Stimulated activated CD4-positive, alpha-beta T cell treated with anti-CD3 and anti-CD28 coated beads, Interleukin-12 subunit alpha, Interleukin-12 subunit beta, amount 100 ng/mL, for 4 hours (primary cell): Measurements from ENCODE around the gene MAP2K7.

Experiments used
- DNase-seq: peaks from one replicate; pipeline ENCODE4 v3.0.0-alpha.2; 2020

MAP2K7 gene

DNA sequence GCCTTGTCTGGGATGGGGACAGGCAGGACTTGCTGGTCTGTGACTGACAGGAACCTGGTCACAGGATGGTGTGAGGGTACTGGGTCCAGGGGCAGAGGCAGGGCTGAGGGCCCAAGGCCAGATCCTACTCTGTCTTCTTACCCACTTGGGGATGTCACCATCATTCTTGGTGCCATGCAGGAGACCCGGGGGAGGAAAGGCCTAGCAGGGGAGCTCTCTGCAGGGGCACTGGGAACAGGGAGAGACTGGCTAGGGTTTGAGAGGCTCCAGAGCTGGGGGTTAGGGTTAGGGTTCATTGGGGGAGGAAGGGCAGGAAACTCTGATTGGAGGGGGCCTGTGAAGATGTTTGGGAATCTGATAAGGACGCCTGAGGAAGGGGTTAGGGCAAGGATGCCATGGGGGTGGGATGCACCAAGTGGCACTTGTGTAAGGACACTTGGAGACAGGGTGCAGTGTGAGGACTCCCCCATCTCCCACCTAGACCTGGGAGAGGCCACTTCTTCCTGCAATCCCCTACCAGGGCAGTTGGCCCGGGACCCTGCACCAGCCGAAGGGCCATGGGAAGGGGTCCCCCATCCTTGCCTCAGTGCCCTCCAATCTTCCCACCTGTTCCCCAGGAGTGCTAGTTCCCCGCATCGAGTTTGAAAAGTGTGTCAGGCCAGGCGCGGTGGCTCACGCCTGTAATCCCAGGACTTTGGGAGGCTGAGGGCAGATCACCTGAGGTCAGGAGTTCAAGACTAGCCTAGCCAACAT lies 36.4 kb upstream of the MAP2K7 start:
- DNase-seq = no peak

DNA sequence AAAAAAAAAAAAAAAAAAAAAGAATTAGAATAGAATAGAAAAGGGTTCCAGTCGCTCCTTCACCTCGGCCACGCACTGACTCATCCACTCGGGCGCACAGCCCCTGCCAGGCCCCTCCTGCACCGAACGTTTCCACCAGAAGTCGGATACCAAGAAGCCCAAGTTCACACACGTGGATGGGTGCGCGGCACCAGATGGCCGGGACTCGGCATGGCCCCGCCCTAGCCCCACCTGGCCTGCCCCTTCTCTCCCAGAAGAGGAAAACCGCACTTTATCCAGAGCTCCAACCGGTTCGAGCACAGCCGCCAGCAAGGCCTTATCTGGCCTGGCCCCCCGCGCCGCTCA lies 35.4 kb upstream of the MAP2K7 start:
- no peak for DNase-seq

DNA sequence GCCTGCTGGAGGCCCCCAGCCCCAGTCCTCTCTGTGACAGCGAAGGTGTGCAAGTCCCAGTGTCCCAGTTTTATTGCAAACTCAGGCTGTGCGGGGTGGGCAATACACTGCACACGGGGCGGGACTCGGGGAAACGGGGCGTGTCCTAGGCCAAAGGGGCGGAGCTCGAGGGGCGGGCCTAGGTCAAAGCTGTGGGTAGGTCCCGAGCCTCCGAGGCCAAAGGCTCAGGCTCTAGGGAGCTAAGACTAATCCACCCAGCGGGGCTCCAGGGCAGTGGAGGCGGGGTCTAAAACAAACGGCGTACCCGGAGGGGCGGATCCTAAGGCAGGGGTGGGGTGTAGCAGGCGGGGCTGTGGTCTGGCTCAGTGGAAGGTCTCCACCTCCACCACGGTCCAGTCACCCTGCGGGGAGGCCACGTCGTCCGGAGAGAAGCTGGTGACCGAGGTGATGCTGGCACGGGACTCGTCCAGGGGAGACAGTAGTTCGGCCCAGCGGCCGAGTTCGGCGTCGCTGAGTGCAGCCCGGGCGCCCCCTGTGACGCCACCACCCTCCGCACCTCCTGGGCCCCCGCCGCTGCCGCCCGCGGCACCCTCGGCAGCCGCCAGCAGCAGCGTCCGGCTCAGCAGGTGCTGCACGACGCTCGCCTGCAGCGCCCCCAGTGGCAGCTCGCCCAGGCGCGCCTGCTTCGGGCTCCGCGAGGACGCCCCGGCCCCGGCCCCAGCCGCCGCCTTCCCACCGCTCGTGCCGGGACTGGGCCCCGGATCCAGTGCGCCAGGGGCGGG lies 34.8 kb upstream of the MAP2K7 start:
- DNase-seq = peak; percentile 81

DNA sequence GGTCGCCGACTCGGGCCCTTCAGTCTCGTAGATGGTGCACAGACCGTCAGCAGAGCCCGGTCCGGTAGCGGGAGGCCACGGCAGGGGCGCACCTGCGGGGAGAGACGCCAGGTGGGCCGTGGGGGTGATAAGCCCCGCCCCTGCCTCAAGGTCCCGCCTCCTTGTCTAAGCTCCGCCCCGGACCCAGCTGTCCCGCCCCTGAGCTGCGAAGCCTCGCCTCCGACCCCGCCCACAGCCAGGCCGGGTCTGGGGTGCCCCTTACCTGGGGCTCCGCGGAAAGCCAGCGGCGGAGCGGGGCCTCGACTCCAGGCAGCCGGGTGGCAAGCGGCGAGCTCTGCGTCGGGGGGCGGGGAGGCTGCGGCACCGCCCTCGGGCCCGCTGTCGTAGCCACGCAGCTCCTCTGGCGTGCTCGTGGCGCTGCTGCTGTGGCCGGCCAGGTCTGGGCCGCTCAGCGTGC lies 34.2 kb upstream of the MAP2K7 start:
- DNase-seq = peak; percentile 79

DNA sequence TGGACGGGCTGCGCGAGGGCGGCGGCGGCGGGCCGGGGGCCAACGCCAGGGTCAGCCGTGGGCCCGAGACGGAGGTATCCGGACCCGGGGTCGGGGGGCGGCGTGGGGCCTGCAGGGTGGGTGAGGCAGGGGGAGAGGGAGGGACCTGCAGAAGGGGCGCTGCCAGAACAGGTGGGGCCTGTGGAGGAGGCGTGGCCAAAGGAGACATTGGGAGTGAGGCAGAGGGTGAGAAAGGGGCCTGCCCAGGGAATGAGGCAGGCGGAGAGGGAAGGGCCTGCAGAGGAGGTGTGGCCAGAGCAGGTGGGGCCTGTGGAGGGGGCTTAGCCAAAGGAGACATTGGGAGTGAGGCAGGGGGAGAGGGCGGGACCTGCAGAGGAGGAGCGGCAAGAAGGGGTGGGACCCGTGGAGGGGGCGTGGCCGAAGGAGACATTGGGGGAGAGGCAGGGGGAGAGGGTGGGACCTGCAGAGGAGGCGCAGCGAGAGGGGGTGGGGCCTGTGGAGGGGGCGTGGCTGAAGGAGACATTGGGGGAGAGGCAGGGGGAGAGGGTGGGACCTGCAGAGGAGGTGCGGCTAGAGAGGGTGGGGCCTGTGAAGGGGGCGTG lies 33.7 kb upstream of the MAP2K7 start:
- DNase-seq = peak; percentile 45

DNA sequence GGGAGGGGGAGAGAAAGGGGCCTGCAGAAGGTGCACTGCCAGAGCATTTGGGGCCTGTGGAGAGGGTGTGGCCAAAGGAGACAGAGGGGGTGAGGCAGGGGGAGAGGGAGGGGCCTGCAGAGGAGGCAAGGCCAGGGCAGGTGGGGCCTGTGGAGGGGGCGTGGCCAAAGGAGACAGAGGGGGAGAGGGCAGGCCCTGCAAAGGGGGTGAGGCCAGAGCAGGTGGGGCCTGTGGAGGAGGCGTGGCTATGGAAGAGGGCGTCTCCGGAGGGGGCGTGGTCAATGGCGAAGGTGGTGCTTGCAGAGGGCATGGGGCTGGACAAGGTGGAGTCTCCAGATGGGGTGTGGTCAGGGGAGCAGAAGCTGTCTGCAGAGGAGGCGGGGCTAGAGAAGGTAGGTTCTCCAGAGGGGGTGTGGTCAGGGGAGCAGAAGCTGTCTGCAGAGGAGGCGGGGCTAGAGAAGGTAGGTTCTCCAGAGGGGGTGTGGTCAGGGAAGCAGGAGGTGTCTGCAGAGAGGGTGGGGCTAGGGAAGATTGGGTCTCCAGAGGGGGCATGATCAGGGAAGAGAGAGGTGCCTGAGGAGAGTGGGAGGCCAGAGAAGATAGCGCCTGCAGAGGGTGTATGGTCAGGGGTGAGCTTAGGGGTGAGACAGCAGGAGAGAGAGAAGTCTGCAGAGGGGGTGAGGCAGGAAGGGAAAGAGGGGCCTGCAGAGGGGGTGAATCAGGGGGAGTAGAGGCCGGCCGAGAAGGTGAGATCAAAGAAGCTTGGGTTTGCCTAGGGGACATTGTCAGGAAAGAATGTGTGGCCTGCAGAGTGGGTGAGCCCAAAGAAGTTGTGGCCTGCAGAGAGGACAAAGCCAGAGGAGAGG lies 32.9 kb upstream of the MAP2K7 start:
- DNase-seq = no peak

DNA sequence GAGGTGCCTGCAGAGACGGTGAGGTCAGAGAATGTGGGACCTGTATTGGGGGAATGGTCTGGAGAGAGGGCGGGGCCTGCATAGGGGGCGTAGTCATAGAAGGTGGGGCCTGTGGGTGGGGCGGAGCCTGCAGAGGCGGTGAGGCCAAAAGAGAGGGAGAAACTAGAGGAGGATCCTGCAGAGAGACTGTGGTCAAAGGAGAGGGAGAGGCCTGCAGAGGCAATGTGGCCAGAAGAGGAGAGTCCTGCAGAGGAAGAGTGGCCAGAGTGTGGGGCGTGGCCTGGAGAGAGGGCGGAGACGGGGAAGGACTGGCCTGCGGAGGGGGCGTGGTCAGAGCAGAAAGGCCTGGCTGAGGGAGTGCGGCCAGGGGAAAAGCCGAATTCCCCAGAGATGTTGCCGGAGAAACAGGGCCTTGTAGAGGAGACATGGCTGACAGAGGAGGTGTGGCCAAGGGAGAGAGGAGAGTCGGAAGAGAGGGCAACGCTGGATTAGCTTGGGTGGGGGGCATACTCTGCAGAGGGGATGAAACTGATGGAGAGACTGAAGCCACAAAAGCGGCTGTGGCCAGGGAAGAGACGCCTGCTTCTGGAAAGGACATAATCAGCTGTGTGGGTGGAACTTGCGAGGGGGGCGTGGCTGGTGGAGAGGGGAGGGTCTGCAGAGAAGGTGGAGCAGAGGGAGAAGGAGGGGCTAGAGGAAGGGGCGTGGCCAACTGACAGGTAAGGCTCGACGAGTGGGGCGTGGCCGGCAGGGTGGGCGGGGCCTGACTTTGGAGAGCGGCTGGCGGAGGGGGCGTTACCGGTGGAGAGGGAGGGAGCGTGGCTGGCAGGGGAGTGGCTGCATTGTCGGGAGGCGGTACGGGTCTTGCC lies 32.0 kb upstream of the MAP2K7 start:
- DNase-seq = peak; percentile 69

DNA sequence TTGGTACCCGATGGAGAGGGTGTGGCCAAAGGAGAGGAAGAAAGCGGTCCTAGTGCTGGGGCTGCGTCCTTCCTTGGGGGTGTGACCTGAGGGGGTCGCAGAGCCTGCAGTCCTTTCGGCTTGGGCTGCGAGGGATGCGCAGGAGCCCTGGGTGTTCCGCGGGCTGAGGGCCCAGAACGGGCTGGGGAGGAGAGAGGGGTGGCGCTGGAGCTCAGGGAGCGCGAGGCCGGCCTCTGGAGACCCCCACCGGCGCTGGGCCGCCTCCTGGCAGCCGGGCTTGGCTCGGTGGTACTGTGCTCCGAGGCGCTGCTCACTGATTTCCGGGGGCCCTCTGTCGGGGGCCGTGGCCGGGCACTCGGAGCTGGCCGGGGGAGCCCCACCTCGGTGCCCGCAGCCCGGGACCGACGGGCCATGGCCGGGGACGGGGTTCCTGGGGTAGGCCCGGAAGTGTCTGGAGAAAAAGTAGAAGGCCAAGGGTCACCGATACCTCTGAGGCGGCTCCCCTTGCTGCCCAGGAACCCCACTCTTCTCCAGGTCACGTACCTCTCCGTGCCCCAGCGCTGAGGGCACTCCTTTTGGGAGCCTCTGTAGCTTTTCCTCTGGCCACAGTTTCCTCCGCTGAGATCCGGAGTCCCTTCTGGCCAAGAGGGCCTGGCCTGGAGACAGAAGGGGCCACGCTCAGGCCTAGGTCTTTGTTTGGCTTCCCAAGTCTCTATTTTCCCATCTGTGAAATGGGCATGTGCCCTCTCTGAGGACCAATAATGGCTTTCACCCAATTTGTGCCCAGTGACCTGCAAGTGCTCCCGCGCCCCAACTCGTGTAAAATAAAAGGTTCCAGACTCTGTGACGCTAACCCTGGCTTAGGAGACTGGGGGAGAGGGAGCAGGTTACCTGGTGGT lies 31.1 kb upstream of the MAP2K7 start:
- DNase-seq = no peak

DNA sequence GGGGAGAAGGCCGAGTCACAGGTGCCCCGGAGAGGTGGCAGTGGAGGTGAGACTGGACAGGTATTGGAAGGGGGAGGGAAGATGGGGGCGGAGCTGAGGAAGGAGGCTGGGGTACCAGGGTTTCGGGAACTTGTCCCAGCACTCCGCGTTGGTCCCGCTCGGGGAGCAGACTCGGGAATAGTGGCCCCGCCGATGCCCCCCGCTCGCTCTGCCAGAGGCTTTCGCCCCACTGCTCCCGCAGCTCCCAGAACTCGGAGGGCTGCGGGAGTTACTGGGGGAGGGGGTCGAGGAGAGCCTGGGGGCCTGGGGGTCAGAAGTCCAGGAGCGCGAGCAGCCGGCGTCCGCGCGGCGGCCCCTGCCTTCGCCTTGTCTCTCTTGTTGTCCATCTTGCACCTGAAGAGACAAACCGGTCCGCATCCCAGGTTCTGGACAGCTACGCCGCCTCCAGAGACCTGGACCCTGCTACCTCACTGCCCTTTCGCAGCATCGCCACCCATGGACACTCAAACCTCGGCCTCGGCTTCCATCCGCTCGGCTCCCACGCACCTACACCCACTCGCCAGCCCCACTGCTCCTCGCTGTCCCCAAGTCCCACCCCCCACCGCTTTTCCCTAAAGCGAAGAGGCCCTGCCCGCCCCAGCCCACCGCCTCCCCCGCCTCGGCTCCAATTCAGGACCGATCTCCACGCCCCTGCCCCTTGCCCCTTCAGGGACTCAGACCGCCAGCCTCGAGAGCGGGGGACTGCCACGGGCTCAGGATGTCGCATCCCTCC lies 30.2 kb upstream of the MAP2K7 start:
- DNase-seq = no peak

DNA sequence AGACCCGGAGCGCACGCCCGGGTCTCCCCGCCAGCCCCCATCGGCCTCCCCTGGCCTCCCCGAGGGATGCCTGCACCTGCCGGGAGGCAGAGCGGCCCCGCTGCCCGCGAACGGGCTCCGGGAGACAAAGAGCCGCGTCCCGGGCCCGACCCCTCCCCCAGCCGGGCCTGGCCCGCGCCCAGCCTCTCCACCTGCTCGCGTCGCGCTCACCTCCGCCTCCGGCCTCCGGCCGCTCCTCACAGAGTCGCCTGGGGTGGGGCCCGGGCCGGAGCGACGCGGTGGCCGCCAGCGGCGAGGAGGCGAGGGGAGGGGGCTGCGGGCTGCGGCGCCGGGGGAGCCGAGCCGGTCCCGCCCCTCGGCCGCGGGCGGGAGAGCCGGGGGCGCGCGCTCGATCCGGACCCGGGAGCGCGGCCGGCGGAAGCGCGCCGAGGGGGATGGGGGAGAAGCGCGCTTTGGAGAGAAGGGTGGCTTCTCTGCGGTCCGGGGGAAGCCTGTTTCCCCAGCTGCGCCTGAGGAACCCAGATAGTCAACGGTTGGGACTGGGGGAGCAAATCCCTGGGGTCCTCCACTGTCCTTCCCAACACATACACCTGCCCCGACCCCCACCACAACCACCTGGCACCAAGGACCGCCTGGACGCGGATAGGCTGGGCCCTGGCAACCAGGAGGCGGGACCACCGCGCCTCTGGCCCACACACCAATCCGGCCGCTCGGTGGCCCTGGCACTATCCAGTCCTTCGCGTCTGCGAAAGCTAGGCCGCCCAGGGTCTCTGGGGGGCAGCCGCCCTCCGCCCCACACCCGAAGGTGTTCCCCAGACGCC lies 29.4 kb upstream of the MAP2K7 start, which contains the start of gene PRR36:
TSS of gene PRR36 (minus strand) at position 315 of the 821 bp plus-strand sequence. CDS start 701 bp downstream, outside the sequence.
- DNase-seq = no peak

DNA sequence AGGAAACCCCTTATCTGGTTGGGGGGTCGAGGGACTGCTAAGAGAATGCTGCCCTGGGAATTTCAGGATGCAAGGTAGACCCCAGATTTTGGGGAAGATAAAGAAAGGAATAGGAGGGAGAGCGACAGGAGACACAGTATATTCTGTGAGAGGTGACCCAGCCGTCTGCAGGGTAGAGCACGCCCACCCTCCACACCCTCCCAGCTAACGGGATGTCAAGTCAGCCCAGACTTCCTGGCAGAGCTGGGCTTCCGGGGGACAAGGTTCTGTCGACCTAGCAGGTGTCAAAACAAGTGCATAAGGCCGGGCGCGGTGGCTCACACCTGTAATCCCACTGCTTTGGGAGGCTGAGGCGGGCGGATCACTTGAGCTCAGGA lies 28.8 kb upstream of the MAP2K7 start:
- DNase-seq = no peak

DNA sequence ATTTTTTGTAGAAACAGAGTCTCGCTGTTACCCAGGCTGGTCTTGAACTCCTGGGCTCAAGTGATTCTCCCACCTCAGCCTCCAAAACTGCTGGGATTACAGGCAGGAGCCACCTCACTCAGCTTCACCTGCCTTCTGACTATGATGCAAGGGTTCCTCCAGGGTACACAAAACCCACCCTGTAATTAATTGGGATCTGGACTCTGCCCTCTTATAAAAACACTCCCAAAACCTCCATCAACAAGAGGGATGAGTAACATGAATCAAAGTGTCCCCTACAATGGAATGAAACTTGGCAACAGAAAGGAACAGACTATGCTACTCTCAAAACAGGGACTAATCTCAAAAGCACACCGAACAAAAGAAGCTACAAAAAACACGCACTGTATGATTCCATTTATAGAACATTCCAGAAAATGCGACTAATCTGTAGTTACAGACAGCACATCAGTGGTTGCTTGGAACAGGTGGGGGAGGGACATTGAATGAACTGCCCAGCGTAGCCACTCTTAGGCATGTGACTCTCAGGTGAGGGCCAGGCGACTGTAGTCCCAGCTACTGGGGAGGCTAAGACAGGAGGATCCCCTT lies 26.3 kb upstream of the MAP2K7 start:
- DNase-seq = no peak

DNA sequence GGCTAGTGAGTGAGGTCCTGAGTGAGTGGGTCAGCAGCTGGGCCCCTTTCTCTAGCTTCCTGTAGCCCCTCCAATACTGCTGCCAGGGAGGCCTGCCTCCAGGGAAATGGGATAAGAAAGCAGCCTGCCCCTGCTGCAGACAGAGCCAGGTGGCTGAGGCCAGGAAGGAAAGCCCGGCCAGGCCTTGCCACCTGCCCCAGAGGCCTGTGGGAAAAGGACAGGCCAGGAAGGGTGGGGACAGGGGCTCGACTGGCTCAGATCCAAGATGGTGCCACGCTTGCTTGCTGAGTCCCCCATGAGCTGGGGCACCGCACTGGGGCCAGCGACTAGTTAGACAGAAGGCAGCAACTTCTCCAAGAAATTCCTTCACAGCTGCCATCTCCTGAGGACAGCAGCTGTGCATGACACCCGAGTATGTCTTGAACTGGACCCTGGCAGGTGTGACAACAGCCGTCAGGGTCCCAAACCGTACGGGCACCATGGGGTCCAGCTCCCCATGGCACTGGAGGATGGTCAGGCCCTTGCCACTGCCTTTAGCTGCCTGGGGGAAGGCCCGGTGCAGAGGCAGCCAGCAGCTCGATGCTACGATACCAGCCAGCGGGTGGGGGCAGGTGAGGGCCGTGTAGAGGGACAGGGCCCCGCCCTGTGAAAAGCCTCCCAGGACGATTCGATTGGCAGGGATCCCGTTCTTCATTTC lies 24.4 kb upstream of the MAP2K7 start:
- no peak for DNase-seq

DNA sequence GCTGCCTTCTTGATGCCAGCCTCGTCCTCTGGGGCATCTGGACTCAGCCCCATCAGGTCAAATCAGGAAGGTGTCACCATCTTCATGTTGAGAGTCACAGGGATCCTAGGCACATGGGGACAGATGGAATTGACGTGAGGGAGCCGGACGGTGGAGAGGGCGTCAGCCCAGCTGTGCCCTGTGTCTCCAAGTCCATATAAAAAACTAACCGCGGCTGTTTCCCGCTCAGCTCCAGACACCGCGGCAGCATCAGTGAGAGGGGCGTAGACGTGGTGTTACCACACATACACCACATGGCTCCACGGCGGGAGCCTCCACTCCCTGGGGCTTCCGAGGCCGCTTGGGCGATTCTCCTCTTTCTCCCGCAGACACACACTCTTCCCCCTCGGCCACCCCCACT lies 23.8 kb upstream of the MAP2K7 start:
- DNase-seq = no peak

DNA sequence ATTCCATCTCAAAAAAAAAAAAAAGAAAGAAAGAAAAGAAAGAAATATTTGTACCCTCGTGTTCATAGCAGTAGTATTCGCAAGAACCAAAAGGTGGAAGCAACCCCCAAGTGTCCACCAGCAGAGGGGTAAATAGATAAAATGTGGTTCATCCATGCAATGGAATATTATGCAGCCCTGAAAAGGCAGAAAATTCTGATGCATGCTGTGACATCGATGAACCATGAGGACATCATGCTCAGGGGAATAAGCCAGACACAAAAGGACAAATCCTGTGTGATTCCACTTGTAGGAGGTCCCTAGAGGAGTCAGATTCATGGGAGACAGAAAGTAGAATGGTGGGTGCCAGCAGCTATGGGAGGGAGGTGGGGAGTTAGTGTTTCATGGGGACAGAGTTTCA lies 21.8 kb upstream of the MAP2K7 start:
- no peak for DNase-seq

DNA sequence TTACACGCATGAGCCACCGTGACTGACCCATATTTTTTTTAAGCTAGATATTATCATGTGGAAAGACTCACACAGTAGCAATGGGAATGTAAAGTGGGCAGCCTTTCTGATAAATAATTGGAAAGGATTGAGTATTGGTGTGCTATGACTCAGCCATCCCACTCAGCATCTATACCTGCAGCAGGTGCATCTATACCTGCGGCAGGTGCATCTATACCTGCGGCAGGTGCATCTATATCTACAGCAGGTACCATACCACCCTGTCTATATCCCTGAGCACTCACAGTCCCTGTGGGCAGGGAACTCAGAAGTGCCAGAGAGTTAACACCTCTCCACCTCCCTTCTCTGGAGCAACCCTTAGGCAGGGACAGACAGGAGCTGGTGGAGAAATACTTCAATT lies 20.6 kb upstream of the MAP2K7 start:
- no peak for DNase-seq

DNA sequence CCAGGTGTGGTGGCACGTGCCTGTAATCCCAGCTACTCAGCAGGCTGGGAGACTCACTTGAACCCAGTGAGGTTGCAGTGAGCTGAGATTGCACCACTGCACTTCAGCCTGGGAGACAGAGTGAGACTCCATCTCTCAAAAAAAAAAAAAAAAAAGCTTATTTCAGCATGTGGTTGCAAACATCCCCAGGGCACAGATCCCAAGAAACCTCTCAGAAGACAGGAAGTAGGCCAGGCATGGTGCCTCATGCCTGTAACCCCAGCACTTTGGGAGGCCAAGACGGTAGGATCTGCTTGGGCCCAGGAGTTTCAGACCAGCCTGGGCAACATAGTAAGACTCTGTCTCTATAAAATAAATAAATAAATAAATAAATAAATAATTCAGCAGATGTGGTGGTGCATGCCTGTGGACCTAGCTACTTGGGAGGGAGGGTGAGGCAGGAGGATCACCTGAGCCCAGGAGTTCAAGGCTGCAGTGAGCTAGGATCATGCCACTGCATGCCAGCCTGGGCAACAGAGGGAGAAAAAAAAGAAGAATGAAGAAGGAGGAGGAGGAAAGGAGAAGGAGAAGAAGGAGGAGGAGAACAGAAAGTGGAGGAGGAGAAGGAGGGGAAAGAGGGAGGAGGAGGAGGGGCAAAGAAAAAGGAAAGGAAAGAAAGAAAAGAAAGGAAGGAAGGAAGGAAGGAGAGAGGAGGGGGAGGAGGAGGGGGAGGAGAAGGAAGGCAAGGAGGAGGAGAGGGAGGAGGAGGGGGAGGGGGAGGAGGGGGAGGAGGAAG lies 19.7 kb upstream of the MAP2K7 start:
- DNase-seq = no peak
